Measurements from ENCODE around the gene SLC35F5. TPM values are rescaled to one million over a fixed set of nuclear protein-coding genes. Genes with fewer than 3 reads are reported as not detected.

Gene SLC35F5
- total and polyA plus RNA-seq, 4 donors = 15.3 to 70.8 (median 44.6) TPM

DNA sequence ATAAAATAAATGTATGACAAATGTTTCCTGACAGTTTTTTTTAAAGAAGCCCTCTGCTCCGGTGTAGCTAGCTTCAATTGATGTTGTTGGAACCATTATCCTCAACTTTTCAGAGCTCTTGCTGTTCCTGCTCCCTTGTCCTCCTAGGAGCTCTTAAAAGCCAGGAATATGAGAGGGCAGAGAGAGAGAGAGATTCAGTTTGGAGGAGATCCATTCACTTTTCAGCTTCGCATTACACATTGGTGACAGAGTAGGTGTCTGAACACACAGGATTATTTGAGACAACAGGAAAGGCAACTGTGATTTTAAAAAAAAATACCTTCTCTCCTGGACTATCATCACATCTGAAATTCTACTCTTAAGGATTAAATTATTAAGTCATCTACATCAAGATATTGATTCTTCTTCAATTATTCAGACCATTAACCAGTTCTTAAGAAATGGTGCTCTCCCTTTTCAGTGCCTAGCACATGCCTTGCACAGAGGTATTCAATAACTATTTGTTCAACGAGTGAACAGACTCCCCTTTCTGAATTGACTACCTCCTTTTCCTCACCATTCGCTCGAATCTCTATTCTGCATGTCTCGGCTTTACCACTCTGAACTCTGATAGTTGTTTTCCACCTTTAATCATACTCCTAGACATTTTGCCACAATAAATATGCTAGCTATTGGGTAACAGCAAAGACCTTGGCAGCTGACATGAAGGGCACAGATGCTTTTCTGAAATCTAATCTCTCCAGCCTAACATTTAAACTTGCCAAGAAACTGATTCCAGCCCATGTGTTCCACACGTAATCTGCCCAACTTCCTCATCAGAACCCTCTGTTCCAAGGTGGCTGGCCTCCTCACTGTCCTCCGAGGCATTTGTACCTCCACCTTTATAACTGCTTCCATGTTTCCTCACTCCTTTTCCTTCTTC, 28.6 kb upstream of the SLC35F5 start:
- TF ChIP-seq, protein P1, sequence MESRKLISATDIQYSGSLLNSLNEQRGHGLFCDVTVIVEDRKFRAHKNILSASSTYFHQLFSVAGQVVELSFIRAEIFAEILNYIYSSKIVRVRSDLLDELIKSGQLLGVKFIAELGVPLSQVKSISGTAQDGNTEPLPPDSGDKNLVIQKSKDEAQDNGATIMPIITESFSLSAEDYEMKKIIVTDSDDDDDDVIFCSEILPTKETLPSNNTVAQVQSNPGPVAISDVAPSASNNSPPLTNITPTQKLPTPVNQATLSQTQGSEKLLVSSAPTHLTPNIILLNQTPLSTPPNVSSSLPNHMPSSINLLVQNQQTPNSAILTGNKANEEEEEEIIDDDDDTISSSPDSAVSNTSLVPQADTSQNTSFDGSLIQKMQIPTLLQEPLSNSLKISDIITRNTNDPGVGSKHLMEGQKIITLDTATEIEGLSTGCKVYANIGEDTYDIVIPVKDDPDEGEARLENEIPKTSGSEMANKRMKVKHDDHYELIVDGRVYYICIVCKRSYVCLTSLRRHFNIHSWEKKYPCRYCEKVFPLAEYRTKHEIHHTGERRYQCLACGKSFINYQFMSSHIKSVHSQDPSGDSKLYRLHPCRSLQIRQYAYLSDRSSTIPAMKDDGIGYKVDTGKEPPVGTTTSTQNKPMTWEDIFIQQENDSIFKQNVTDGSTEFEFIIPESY (IDR thresholded peaks at IDR 0.05) = no peak
- TF ChIP-seq MAX (IDR thresholded peaks at IDR 0.05) (no peak), FOXA2 (IDR thresholded peaks at IDR 0.05) (no peak), JUND (IDR thresholded peaks at IDR 0.05) (no peak), YY1 (IDR thresholded peaks at IDR 0.05) (no peak), HNF4A (conservative IDR thresholded peaks at IDR 0.05) (no peak), HNF4G (IDR thresholded peaks at IDR 0.05) (no peak), RXRA (IDR thresholded peaks at IDR 0.05) (no peak), EGR1 (IDR thresholded peaks at IDR 0.05; ENCODE audit: low read depth in 2 of 2) (no peak), CTCF (IDR thresholded peaks at IDR 0.05; ENCODE audit: low read depth, low read length, missing input control) (no peak), FOXA1 (IDR thresholded peaks at IDR 0.05) (no peak), NR2F2 (IDR thresholded peaks at IDR 0.05) (no peak), ATF3 (IDR thresholded peaks at IDR 0.05) (no peak), GABPA (IDR thresholded peaks at IDR 0.05 in 1 of 2, conservative IDR thresholded peaks at IDR 0.05 in 1 of 2) (no peak), SP1 (IDR thresholded peaks at IDR 0.05) (no peak), RAD21 (IDR thresholded peaks at IDR 0.05) (no peak), TAF1 (conservative IDR thresholded peaks at IDR 0.05) (no peak)
- TF ChIP-seq, protein P2, sequence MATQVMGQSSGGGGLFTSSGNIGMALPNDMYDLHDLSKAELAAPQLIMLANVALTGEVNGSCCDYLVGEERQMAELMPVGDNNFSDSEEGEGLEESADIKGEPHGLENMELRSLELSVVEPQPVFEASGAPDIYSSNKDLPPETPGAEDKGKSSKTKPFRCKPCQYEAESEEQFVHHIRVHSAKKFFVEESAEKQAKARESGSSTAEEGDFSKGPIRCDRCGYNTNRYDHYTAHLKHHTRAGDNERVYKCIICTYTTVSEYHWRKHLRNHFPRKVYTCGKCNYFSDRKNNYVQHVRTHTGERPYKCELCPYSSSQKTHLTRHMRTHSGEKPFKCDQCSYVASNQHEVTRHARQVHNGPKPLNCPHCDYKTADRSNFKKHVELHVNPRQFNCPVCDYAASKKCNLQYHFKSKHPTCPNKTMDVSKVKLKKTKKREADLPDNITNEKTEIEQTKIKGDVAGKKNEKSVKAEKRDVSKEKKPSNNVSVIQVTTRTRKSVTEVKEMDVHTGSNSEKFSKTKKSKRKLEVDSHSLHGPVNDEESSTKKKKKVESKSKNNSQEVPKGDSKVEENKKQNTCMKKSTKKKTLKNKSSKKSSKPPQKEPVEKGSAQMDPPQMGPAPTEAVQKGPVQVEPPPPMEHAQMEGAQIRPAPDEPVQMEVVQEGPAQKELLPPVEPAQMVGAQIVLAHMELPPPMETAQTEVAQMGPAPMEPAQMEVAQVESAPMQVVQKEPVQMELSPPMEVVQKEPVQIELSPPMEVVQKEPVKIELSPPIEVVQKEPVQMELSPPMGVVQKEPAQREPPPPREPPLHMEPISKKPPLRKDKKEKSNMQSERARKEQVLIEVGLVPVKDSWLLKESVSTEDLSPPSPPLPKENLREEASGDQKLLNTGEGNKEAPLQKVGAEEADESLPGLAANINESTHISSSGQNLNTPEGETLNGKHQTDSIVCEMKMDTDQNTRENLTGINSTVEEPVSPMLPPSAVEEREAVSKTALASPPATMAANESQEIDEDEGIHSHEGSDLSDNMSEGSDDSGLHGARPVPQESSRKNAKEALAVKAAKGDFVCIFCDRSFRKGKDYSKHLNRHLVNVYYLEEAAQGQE (IDR thresholded peaks at IDR 0.05) = no peak
- peaks cover 0 to 6% (median 0%) of the 10 kb centered on the region in 4 donors for H3K4me1 ChIP-seq (ENCODE audit: control insufficient read depth in 4 of 4, insufficient read depth in 4 of 4, low read length in 3 of 4)
- H3K9me3 ChIP-seq (ENCODE audit: control insufficient read depth in 4 of 4, low read length in 3 of 4) = no peaks in the 10 kb centered on the region
- H3K36me3 ChIP-seq (ENCODE audit: control insufficient read depth in 4 of 4, insufficient read depth in 3 of 4, low read depth in 1 of 4, low read length in 3 of 4) = no peaks in the 10 kb centered on the region
- WGBS = 53% methylated on average over 8 of the region's 8 CpGs
- no peak overlapping the region for H3K4me3 ChIP-seq (ENCODE audit: low read depth in 1 of 3, low read length in 3 of 3)
- no peak overlapping the region for H3K27ac ChIP-seq (ENCODE audit: low read depth in 1 of 2, low read length in 2 of 2)
- no peak for DNase-seq (ENCODE audit: low spot score)
- no peak overlapping the region for H3K9ac ChIP-seq (ENCODE audit: low read depth in 1 of 2, low read length in 2 of 2)
- H3K27me3 ChIP-seq (ENCODE audit: control insufficient read depth in 4 of 4, insufficient read depth in 4 of 4, low read length in 3 of 4) = no peaks in the 10 kb centered on the region

Data from liver (tissue), 9 donors.